Fibroblast of skin of scalp (primary cell): ENCODE measurements around the gene CETN1. TPM values are rescaled to one million over a fixed set of nuclear protein-coding genes. Genes with fewer than 3 reads are reported as not detected.

ENCODE experiments used
- DNase-seq: peaks from one replicate; pipeline ENCODE4 v3.0.0-alpha.2; 2013
- polyA plus RNA-seq, 2 experiments: library from polyadenylated mRNA; unstranded; fragments of 120-200 nt; gene quantifications; one replicate each; pipeline ENCODE4 v1.2.1, GENCODE V29; 2013; ENCODE audit not compliant: insufficient read length in 2 of 2

The CETN1 gene
- polyA plus RNA-seq (2013, experiment 1 of 2; ENCODE audit: insufficient read length): not detected
- not detected for polyA plus RNA-seq (2013, experiment 2 of 2; ENCODE audit: insufficient read length)

- DNase-seq: no peak
Measured at GRCh38 chr18:580154-580553, at the start of gene CETN1. Gene CETN1 (plus strand): TSS chr18:580380. CDS start chr18:580409, 29 bp downstream.

- DNase-seq: no peak
Measured at GRCh38 chr18:532018-532417, 48.2 kb upstream of the CETN1 start.

- DNase-seq: no peak
Measured at GRCh38 chr18:532632-533031, 47.5 kb upstream of the CETN1 start.

GRCh38 chr18:533995-534601, 46.1 kb upstream of the CETN1 start:
- DNase-seq: no peak

- DNase-seq: no peak
Measured at GRCh38 chr18:543447-544078, 36.6 kb upstream of the CETN1 start.

- no peak for DNase-seq
Measured at GRCh38 chr18:549967-550366, 30.2 kb upstream of the CETN1 start.

- no peak for DNase-seq
Measured at GRCh38 chr18:551404-552061, 28.6 kb upstream of the CETN1 start.

GRCh38 chr18:555705-556457, 24.3 kb upstream of the CETN1 start:
- no peak for DNase-seq

GRCh38 chr18:564708-565561, 15.2 kb upstream of the CETN1 start:
- no peak for DNase-seq

GRCh38 chr18:565562-566061, 14.6 kb upstream of the CETN1 start:
- DNase-seq: no peak

- peak; percentile 64 for DNase-seq
Measured at GRCh38 chr18:567122-567521, 13.1 kb upstream of the CETN1 start.

- DNase-seq: no peak
Measured at GRCh38 chr18:568731-569130, 11.4 kb upstream of the CETN1 start.

GRCh38 chr18:570256-570655, 9.9 kb upstream of the CETN1 start:
- no peak for DNase-seq

- DNase-seq: no peak
Measured at GRCh38 chr18:570697-571096, 9.5 kb upstream of the CETN1 start.

- no peak for DNase-seq
Measured at GRCh38 chr18:572091-572830, 7.9 kb upstream of the CETN1 start.

GRCh38 chr18:572831-573289, 7.3 kb upstream of the CETN1 start:
- no peak for DNase-seq

- DNase-seq: no peak
Measured at GRCh38 chr18:573385-573784, 6.8 kb upstream of the CETN1 start.

GRCh38 chr18:574149-574860, 5.9 kb upstream of the CETN1 start:
- no peak for DNase-seq

- no peak for DNase-seq
Measured at GRCh38 chr18:574865-575645, 5.1 kb upstream of the CETN1 start.

GRCh38 chr18:576924-577323, 3.3 kb upstream of the CETN1 start:
- DNase-seq: no peak
